Raji (cell line): ENCODE measurements around the gene ACOT13.

Experiments used
- POLR2A ChIP-seq: IDR thresholded peaks from 2 replicates; pipeline ENCODE4 v1.6.1; 2011; ENCODE audit warnings: low read depth, low read length, control low read depth; ENCODE audit not compliant: insufficient read depth

Gene ACOT13

GRCh38 chr6:24666641-24667377, at the start of gene ACOT13, which contains the start of gene TDP2:
Gene ACOT13, plus strand, starts transcription at chr6:24667077. Its CDS starts 187 bp downstream, at chr6:24667264.
Gene TDP2, minus strand, starts transcription at chr6:24666899. Its CDS starts 37 bp downstream, at chr6:24666862.
- peak; percentile 89 for TF ChIP-seq POLR2A

DNA sequence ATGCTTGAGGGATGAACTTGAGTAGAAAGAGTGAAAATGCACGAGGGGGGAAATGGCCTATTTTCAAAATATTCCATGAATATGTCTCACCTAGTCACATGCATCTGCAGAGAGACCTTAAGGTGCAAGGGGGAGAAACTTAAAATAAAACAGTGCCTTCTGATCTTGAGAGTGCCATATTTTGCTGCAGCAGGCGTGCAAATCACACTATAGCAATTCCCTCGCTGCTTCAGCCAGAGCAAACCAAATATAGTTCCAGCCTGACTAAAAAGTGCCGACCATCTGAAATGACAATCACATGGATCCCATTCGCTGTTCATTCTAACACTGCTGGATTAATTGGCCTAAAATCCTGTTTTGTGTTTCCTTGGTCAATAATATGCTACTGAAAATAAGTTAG, 47.2 kb upstream of the ACOT13 start:
- no peak for TF ChIP-seq POLR2A

GRCh38 chr6:24620637-24621036, 46.2 kb upstream of the ACOT13 start:
- TF ChIP-seq POLR2A, result no peak

- TF ChIP-seq POLR2A, result no peak
These were observed 45.1 kb upstream of the ACOT13 start for GRCh38 chr6:24621626-24622289.

- TF ChIP-seq POLR2A, result no peak
These were observed 35.9 kb upstream of the ACOT13 start for GRCh38 chr6:24630856-24631505.

GRCh38 chr6:24631671-24632070, 35.2 kb upstream of the ACOT13 start:
- no peak for TF ChIP-seq POLR2A

DNA sequence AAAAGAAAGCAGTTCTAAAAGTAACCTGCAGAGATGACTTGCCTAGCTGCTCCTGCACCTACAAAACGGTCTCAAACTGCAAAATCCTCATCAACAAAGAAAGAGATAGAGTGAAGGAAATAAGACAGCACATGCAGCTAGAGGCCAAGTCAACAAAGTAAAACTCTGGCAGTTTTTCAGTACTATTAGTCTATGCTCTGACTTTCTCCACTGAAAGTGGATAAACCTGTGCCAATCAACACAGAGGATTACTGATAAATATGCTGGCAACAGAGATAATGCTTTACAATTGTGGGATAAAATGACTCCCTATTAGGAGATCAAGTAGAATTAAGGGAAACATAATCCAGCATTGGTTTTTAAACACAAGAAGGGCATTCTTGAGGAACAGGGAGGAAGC, 34.3 kb upstream of the ACOT13 start:
- TF ChIP-seq POLR2A, result no peak

- no peak for TF ChIP-seq POLR2A
These were observed 30.2 kb upstream of the ACOT13 start for GRCh38 chr6:24636681-24637080.

DNA sequence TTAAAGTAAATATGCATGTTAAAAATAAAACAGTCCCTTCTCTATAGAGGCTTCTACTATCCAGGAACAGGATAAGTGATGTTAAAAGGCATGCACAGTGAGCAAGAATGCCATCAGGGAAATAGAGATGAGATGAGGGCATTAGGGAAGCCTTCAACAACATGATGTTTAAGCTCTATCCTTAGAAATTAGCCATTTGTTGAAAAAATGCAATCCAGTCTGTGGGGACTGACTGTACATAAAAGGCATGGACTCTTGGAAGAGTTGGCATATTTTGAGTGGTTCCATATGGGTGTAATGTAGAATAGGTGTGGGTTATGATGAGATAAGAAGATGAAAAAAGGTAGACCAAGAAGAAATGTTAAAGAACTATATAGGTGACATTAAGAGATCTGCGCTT, 26.7 kb upstream of the ACOT13 start:
- no peak for TF ChIP-seq POLR2A

DNA sequence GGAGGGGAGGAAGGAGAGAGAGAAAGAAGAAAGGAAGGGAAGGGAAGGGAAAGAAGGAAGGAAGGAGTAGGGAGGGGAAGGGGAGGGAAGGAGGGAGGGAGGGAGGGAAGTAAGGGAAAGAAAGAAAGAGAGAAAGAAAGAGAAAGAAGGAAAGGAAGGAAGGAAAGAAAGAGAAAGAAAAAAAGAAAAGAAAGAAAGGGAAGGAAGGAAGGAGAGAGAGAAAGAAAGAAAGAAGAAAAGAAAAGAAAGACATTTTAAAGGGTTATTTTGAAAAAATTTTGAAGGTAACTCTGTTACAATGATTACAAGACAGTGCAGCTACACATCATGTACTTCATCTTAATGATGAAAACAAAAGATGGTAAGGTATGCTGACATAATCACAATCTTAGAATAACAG, 24.8 kb upstream of the ACOT13 start:
- TF ChIP-seq POLR2A, result no peak

- TF ChIP-seq POLR2A, result no peak
These were observed 23.0 kb upstream of the ACOT13 start for GRCh38 chr6:24643920-24644319.

DNA sequence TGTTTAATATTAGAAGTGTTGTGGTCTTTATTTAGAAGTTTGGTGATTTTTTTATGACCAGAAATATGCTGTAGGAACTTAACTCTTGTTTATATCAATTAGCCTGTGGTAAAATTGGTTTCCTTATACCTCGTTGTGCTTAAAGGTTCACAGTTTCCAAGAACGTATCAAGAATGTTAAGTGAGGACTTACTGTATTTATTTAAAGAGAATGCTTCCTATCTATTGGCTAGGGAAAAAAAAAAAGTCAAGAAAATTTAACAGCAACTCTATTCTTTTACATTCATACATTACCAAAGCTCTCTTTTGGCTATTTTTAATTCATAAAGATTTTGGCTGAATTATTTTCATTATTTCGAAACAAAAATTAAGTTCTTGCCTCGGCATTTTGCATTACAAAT, 22.5 kb upstream of the ACOT13 start:
- TF ChIP-seq POLR2A, result no peak

DNA sequence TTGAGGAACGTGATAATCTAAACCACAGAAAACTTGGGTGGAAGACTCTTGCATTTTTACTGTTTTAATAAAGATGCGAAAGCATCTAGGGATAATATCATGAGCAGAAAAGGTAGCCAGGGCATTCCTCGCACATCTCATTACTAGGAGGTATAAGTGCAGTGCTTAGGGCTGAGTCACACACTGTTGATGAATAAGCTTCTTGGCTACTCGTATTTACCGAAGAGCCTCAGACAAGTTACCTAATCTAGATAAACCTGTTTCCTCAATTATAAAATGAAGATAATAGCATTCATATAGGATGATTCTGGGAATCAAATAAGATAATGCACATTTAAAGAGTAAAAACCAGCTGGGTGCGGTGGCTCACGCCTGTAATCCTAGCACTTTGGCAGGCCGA, 20.1 kb upstream of the ACOT13 start:
- no peak for TF ChIP-seq POLR2A

DNA sequence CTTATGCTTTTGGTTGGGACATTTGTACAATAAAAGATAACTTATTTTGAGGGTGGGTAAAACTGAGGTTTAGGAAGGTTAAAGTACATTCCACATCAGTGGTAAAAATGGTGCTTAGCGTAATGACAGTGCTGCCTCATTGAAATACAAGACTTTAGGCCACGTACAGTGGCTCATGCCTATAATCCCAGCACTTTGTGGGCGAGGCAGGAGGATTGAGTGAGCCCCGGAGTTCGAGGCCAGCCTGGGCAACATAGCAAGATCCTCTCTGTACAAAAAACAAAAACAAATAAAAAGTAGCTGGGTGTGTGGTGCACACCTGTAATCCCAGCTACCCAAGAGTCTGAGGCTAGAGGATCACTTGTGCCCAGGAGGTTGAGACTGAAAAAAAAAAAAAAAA, 18.6 kb upstream of the ACOT13 start:
- TF ChIP-seq POLR2A, result no peak

DNA sequence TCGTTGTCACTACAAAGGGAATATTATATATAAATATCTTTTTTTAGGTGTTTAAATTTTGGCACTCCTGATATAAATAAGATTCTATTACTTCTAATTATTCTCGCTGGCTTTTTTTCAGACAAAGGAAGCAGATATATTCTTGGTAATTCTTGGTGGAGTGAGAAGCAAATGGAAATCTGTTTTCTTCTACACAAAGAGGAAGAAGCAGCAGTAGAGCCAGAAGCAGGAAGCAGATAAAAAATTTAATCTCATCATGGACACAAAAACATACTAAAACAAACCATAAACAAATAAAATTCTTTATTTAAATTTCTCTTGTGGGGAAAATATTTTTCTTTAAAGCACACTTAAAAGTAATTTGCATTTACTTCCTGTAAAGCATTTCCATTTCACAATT, 17.2 kb upstream of the ACOT13 start:
- TF ChIP-seq POLR2A, result no peak

DNA sequence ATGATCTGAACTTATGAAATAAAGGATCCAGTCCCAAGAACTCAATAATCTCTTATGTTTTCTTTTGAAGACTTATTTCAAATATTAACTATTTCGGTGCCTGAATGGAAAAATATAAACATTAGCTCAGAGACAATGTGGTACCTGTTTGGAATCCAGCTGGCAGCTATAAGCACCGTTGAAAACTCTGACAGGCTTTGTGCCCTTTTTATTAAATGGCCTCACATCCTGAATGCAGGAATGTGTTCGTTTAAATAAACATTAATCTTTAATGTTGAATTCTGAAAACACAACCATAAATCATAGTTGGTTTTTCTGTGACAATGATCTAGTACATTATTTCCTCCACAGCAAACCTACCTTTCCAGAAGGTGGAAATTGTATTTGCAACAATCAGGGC, 16.5 kb upstream of the ACOT13 start:
- TF ChIP-seq POLR2A, result no peak
